K562 (cell line): ENCODE measurements around the gene RNU6-7. TPM values are rescaled to one million over a fixed set of nuclear protein-coding genes. Genes with fewer than 3 reads are reported as not detected.

Source experiments
- ASH1L ChIP-seq: fragments of 450-650 bp; IDR thresholded peaks from 2 replicates; pipeline ENCODE4 v1.6.1; 2018; ENCODE audit warnings: borderline replicate concordance, mild to moderate bottlenecking, low read depth; ENCODE audit not compliant: partially characterized antibody
- LCOR ChIP-seq: sonication (generic); formaldehyde crosslinking; IDR thresholded peaks from 2 replicates; pipeline ENCODE4 v1.8.0; 2022; ENCODE audit warnings: mild to moderate bottlenecking, missing genetic modification reagents
- MGA ChIP-seq: fragments of 450-650 bp; IDR thresholded peaks from 2 replicates; pipeline ENCODE4 v1.6.1; 2016; ENCODE audit warnings: mild to moderate bottlenecking, moderate library complexity
- NUFIP1 ChIP-seq: fragments of 450-650 bp; IDR thresholded peaks from 2 replicates; pipeline ENCODE4 v1.6.1; 2018; ENCODE audit not compliant: partially characterized antibody
- POLR2G ChIP-seq: fragments of 200-400 bp; formaldehyde crosslinking; IDR thresholded peaks from 2 replicates; pipeline ENCODE4 v1.6.1; 2017; ENCODE audit warnings: low read depth, mild to moderate bottlenecking, antibody characterized with exemption, low read length, moderate library complexity
- SP2 ChIP-seq: IDR thresholded peaks from 2 replicates; pipeline ENCODE4 v1.6.1; 2011; ENCODE audit warnings: mild to moderate bottlenecking, low read depth, low read length, moderate library complexity; ENCODE audit not compliant: poor library complexity, severe bottlenecking; ENCODE audit errors: extremely low read depth
- polyA plus RNA-seq, 8 experiments: library from polyadenylated mRNA; depleted of rRNA in 4 of 8; stranded (reverse) in 5 of 8; unstranded in 3 of 8; fragments of >200 nt; fragmentation: Nextera tagmentation in 2 of 8; fragmentation: Illumina TruSeq in 1 of 8; extraction: Ambion mirVana in 2 of 8; extraction: Trizol in 1 of 8; gene quantifications; 2 replicates each; pipeline versions ENCODE4 v1.2.1 to v1.2.3, GENCODE V29; 2011 to 2014; ENCODE audit warnings: inconsistent platforms in 1 of 8, missing spikeins in 1 of 8
- total RNA-seq, 7 experiments: library from RNA; depleted of rRNA in 6 of 7; stranded (reverse); fragments of >200 nt in 6 of 7; fragmentation: Illumina TruSeq in 2 of 7; extraction: Trizol in 2 of 7; gene quantifications; 2 replicates each; pipeline versions ENCODE4 v1.2.1 to v1.2.3, GENCODE V29; 2011 to 2021; ENCODE audit warnings: low replicate concordance in 1 of 7
- TF ChIP-seq, protein P1 (sequence below): fragments of 150-350 bp; IDR thresholded peaks from 2 replicates; pipeline ENCODE4 v1.6.1; 2014; ENCODE audit warnings: low read depth, mild to moderate bottlenecking, low read length, borderline replicate concordance
- TF ChIP-seq, protein P2 (sequence below): fragments of 250-450 bp; sonication (Bioruptor Pico); IDR thresholded peaks from 2 replicates; pipeline ENCODE4 v1.8.0; 2021; ENCODE audit warnings: borderline replicate concordance, mild to moderate bottlenecking, moderate library complexity; ENCODE audit not compliant: poor library complexity, severe bottlenecking

Gene RNU6-7
- total and polyA plus RNA-seq, 9 of the 15 experiments (the other 6 are each of a cell fraction or from before 2014, with no cell fraction given) = not detected

- TF ChIP-seq, protein P1, sequence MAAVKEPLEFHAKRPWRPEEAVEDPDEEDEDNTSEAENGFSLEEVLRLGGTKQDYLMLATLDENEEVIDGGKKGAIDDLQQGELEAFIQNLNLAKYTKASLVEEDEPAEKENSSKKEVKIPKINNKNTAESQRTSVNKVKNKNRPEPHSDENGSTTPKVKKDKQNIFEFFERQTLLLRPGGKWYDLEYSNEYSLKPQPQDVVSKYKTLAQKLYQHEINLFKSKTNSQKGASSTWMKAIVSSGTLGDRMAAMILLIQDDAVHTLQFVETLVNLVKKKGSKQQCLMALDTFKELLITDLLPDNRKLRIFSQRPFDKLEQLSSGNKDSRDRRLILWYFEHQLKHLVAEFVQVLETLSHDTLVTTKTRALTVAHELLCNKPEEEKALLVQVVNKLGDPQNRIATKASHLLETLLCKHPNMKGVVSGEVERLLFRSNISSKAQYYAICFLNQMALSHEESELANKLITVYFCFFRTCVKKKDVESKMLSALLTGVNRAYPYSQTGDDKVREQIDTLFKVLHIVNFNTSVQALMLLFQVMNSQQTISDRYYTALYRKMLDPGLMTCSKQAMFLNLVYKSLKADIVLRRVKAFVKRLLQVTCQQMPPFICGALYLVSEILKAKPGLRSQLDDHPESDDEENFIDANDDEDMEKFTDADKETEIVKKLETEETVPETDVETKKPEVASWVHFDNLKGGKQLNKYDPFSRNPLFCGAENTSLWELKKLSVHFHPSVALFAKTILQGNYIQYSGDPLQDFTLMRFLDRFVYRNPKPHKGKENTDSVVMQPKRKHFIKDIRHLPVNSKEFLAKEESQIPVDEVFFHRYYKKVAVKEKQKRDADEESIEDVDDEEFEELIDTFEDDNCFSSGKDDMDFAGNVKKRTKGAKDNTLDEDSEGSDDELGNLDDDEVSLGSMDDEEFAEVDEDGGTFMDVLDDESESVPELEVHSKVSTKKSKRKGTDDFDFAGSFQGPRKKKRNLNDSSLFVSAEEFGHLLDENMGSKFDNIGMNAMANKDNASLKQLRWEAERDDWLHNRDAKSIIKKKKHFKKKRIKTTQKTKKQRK = no peak
- TF ChIP-seq ASH1L = no peak
- 0 out of 2 replicates have a peak, but pooled peaks have one; percentile 27 for TF ChIP-seq LCOR
- no peak for TF ChIP-seq NUFIP1
- TF ChIP-seq POLR2G = peak; percentile 57; the same call in 1 of the 2 replicates
- TF ChIP-seq, protein P2, sequence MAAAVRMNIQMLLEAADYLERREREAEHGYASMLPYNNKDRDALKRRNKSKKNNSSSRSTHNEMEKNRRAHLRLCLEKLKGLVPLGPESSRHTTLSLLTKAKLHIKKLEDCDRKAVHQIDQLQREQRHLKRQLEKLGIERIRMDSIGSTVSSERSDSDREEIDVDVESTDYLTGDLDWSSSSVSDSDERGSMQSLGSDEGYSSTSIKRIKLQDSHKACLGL (CRISPR knock-in tag) = no peak
- TF ChIP-seq MGA = peak; percentile 57; the same call in 1 of the 2 replicates
- no peak for TF ChIP-seq SP2
These were observed 541 bp upstream of the RNU6-7 start (continued) for GRCh38 chr14:32201193-32201815.
